GOT3 (cell line): ENCODE results near the gene MGST2.
"Not testable (repeated sequence)": the region's sequence is repeated elsewhere in the genome, so short reads cannot be mapped to it uniquely, and the experiment has no call there.

Experiments used
- DNase-seq: peaks from one replicate; lab custom pipeline; 2025; ENCODE audit warnings: mixed read lengths; lab: John Stamatoyannopoulos, UW

MGST2 gene

DNA sequence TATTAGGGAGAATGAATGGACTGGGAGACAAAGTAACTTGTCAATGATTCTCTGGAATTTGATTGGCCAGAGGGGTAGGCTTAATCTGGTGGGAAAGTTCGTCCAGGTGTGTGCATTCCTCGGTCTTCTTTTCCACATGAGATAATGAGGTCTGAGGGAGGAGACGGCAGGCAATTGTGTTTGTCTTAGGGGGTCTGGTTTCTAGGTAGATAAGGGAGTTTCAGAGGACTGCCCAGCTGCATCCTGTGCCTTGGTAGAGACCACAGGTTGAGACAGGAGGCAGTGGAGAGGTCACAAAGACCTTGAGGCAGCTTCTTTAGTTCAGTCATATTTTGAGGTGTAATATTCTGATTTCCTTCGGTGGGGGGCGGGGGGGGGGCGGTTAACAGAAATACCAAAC lies 4.3 kb downstream of the MGST2 start:
- no peak for DNase-seq

- DNase-seq, result no peak
Observed at GRCh38 chr4:139670775-139671174, 5.2 kb downstream of the MGST2 start.

GRCh38 chr4:139672215-139672614 lies 6.6 kb downstream of the MGST2 start:
- no peak for DNase-seq

DNA sequence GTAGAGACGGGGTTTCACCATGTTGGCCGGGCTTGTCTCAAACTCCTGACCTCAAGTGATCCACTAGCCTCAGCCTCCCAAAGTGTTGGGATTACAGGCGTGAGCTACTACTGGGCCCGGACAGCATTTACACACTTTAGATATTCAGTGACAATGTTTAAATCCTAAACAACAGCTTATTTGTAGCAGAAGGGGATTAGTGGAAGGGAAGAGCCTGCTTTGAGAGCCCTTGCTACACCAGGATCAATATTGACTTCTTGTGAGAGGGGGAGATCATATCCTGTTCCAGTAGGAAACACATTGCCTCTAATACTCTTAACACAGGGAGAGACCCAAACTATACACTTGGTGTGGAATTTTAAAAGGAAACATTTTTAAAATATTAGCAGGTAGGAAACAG lies 7.1 kb downstream of the MGST2 start:
- DNase-seq, result no peak

GRCh38 chr4:139674875-139675550 lies 9.4 kb downstream of the MGST2 start:
- DNase-seq, result no peak

DNA sequence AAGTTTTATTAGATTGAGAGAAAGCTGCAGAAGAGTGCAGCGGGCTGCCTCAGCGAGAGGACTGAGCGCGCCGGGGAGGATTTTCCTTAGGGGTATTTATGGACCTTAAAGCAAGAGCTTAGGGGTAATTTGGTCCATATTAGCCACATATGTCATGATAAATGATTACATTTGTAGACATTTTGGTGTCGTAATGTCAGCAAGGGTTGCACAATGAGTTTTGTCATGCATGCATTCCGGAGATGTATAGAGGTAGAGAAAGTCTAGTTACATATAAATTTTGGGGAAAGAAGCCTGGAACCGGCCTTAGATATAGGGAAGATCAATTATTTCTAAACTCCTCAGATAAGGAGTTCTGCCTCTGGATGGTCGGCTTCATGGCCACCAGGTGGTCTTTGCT lies 10.0 kb downstream of the MGST2 start:
- DNase-seq, result no peak

GRCh38 chr4:139676365-139676764 lies 10.7 kb downstream of the MGST2 start:
- no peak for DNase-seq

- DNase-seq, result no peak
Observed at GRCh38 chr4:139676913-139677585, 11.4 kb downstream of the MGST2 start.

DNA sequence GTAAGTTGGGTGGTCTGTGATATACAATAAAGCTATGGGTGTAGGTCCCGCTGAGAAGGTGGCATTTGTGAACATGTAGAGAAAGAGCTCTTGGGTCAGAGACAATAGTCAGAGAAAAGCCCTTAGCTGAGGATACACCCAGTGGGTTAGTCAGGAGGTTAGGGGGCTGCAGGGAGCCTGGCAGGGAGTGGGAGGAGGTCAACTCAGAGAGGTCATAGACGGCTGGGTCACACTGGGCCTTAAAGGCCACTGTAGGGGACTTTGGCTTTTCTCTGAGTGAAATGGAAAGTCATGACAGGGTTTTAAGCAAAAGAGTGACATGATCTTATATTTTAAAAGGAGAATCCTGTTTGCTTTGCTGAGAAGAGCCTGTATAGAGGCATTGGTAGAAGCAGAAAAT lies 16.7 kb downstream of the MGST2 start:
- DNase-seq, result no peak

DNA sequence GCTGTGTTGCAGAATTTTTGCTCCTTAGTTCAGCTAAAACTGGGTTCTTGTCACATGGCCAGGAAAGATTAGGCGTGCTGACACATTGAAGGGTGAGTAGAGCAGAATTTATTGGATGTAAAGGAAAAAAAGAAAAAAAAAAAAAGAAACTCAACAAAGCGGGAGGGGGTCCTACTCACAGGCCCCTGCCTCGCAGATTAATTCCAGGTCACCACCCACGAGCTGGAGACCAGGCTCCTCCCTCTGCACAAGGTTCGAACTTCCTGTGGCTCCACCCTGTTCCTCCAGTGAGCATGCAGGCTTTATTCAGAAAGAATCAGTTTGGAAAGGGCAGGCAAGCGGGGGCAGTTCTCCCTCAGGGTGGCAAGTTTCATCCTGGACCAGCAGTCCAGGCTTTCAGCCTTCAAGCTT lies 17.1 kb downstream of the MGST2 start:
- no peak for DNase-seq

- no peak for DNase-seq
Observed at GRCh38 chr4:139684351-139684750, 18.7 kb downstream of the MGST2 start.

- no peak for DNase-seq
Observed at GRCh38 chr4:139685180-139685579, 19.6 kb downstream of the MGST2 start.

GRCh38 chr4:139686130-139686529 lies 20.5 kb downstream of the MGST2 start:
- DNase-seq, result no peak

GRCh38 chr4:139686988-139687387 lies 21.4 kb downstream of the MGST2 start:
- no peak for DNase-seq

- DNase-seq, result no peak
Observed at GRCh38 chr4:139689093-139689722, 23.6 kb downstream of the MGST2 start.

GRCh38 chr4:139690419-139690818 lies 24.8 kb downstream of the MGST2 start:
- DNase-seq, result no peak

- DNase-seq, result no peak
Observed at GRCh38 chr4:139692309-139693012, 26.8 kb downstream of the MGST2 start.

GRCh38 chr4:139694522-139695107 lies 29.0 kb downstream of the MGST2 start:
- no peak for DNase-seq

- no peak for DNase-seq
Observed at GRCh38 chr4:139696491-139696890, 30.9 kb downstream of the MGST2 start.

- not testable (repeated sequence) for DNase-seq
Observed at GRCh38 chr4:139698167-139698925, 32.7 kb downstream of the MGST2 start.

DNA sequence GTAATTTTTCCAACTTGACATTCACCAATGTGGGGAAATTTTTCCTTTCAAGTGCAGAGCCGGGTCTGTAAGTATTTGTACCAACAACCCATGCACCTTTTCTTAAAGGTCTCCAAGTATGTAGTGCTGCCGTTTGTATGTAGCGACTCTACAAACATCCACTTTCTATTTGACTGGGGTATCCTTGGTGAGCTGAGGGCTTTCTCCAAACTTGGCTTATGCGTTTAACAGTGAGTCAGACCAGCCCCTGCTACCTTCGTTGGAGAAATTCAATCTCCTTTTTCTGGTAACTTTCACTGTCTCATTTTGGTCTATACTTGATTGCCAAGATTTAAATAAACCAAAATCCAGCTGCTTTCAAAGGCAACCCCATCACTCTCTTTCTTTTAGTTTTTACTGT lies 34.9 kb downstream of the MGST2 start:
- no peak for DNase-seq
